ENCODE results near the gene MAD1L1.

Gene MAD1L1

DNA sequence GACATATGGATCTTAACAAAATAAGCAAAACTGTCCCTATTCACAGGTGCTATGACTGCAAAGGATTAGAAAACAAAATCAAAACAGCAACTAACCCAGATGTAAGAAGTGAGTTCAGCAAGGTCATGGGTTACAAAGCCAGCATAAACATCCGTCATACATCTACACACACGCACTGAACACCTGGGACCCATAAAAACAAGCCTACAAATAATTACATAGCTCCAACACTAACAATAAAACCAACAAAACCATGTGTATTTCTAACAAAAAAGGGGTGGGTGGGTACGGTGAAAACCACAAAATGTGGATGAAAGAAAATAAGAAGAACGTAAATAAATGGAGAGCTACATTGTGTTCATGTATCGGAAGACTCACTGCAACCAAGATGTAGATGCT lies 305.8 kb downstream of the MAD1L1 start:
- DNase-seq (ENCODE audit: low read depth), result no peak

DNA sequence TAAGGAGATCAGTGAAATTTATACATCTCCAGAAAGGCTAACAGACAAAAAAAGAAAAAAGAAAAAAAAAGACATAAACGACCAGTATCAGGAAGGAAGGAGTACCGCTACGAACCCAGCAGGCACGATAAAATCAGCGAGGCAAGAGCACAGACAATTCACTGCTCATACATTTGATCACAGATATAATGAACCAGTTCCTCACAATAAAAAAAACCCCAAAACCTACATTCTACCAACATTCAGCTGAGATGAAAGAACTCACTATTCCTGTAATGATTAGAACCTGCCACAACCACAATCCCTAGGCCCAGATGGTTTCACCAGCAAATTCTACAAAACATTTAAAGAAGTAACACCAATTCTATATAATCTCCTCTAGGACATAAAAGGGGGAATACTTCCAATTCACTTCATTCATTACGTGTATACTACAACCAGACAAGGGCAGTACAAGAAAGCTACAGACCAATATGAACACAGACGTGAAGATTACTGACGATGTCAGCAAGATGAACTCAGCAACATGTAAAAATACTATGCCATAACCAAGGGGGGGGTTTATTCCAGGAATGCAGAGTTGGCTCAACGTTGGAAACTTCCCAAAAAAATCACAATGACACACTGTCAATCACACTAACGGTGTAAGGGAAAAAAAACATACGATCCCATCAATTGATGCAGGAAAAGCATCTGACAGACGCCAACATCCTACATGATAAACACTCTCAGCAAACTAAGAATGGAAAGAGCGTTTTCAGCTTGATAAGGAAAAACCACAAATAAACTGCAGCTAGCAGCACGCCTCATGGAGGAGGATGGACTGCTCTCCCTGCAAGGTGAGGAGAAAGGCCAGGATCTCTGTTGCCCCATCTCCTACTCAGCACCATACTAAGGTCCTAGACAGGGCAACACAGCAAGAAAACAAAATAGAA lies 306.5 kb downstream of the MAD1L1 start:
- no peak for DNase-seq (ENCODE audit: low read depth)

- no peak for DNase-seq (ENCODE audit: low read depth)
These were observed 307.4 kb downstream of the MAD1L1 start for GRCh38 chr7:1925349-1925748.

DNA sequence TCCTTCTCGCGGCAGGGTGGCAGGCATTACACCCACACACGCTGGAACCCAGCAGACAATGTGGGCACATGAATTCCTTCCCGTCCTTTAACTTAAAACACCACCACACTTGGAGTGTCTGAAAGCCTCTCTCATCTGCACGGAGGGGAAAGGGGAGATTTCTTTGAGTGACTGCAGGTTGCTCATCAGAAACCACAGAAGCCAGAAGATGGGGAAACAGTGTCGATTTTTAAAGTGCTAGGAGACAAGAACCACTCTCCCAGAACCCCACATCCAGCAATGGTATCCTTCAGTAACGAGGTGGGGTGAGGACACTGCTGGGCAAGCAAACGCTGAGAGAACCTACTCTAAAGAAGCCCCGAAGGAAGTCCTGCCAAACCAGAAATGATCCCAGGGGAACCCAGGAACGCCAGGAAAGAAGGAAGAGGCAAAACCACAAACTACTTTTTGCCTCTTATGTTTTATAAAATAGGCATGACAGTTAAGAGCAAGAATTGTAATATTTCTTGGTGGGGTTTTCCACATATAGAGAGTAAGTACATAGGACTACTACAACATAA lies 308.4 kb downstream of the MAD1L1 start:
- no peak for DNase-seq (ENCODE audit: low read depth)

DNA sequence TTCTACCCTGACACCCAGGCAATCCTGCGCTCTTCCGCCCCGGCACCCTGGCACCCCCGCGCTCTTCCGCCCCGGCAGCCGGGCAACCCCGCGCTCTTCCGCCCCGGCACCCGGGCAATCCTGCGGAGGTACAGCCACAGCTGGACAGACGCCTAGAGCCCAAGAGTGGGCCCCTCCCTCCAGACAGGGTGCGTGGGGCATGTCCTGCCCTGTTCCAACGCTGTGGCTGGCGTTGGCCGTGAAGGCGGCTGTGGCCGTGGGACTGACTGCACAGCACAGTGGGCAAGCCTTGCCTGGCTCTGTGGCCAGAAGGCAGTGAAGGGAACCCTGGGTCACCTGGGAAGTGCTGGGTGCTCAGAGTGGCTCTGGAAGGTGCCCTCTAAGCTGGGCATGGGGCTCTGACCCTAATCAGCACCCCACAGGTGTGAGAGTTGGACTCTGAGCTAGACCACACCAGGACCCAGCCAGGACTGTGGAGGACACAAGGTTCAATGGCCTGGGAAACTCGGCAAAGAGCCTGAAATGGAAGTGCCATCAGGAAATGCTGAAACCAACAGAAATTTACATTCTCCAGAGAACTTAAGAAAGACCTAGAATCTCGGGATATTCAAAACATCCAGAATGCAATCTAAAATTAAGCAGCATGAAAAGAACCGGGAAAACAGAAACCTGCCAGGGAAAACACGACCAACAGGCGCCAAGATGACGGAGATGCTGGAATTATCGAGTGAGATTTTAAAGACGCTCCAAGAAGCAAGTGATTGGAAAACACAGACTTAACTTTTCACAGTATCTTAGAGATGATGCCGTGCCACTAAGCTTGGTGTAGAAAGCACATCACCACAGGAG lies 309.1 kb downstream of the MAD1L1 start:
- no peak for DNase-seq (ENCODE audit: low read depth)

DNA sequence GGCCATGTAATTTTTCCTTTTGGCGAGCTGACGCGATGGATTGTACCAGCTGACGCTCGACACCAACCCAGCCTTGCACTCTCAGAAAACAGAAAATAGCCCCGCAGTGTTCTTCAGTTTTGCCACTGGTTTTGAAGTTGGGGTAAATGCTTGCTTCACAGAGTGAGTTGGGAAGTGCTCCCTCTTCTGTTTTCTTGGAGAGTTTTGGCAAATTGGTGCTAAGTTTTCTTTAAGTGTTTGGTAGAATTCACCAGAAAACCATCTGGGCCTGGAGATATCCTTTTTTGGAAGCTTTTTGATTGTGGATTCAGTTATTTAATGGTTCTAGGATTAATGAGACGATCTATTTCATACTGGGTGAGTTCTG lies 309.9 kb downstream of the MAD1L1 start:
- no peak for DNase-seq (ENCODE audit: low read depth)

- peak; percentile 68 for DNase-seq (ENCODE audit: low read depth)
These were observed 310.5 kb downstream of the MAD1L1 start for GRCh38 chr7:1922071-1922869.

DNA sequence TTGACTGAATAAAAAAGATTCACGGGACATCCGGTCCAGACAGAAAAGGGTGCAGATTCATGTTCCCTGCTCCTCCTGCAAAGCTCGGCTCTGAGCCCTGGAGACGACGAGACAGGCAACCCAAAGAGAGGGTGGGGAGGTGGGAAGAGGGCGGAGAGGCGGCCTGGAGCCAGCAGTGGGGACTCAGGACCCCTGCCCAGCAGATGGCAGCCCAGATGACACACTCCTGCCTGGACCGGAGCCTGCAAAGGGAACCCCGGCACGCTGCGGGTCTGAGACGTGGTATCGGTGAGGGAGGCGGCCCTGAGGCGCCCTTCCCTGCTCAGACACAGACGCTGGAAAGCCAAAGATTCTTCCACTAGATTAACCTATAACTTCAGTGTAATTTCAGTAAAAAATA lies 311.9 kb downstream of the MAD1L1 start:
- no peak for DNase-seq (ENCODE audit: low read depth)

- DNase-seq (ENCODE audit: low read depth), result peak; percentile 14
These were observed 312.5 kb downstream of the MAD1L1 start for GRCh38 chr7:1920266-1920681.

- DNase-seq (ENCODE audit: low read depth), result no peak
These were observed 313.0 kb downstream of the MAD1L1 start for GRCh38 chr7:1919539-1920265.

- no peak for DNase-seq (ENCODE audit: low read depth)
These were observed 313.7 kb downstream of the MAD1L1 start for GRCh38 chr7:1918881-1919525.

DNA sequence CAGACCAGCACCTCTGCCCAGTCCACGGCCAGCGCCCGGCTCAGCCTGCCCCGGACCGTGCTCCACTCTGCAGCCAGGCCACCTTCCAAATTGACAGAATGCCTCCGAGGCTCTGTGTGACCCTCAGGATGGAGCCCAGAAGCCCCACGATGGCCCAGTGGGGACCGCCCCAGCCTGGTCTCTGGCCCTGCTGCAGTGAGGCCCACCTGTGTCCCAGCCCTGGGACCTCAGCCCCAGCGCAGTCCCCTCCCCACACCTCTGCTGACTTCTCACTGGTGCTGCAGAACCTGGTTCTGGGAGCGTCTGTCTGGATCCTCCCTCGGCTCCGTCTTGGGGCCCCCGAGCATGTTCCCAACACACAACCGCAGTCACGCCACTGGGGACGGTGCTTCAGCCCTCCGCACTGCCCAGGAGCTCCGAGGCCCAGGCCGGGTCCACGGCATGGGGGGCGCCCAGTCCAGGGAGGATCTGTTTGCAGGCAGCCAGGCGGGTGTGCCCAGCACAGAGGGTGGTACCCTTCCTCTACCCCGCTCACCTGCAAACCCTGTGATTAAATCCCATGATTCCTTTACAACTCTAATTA lies 314.6 kb downstream of the MAD1L1 start:
- DNase-seq (ENCODE audit: low read depth), result no peak

DNA sequence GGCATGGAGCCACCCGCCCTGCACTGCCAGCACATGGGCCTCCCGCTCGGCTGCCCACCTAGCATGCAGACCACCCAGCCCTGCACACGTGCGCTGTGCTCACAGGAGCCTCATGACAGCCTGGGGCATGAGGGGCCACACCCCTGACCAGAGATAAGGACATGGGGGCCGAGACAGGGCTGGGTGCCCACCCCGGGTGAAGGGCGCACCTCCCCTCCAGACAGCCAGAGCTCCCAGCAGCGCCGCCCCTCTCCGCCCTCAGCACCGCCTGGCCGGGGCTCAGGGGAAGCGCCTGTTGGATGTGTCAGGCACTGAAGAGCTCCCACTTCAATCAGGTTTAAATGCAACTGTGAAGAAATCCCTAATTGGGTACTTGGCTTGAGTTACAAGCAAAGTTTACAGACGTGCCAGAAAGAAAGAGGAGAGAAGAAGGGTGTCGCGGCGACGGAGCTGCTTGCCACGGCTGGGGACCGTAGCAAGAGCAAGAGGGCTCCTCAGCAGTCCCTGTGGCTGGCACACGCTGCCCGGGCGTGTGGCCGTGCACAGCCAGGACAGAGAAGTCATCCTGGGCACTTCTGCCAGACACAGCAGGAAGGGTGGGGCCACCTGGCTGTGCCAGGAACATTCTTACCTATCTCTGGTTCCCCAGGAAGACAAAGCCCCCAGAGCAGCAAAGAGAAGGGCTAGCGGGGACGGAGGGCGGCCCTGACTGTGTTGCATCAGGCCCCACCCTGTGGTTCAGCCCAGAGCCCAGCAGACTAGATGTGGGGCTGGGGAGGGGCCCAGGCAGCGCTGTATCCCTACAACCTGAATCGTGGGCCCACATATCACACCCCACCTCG lies 315.3 kb downstream of the MAD1L1 start:
- DNase-seq (ENCODE audit: low read depth), result no peak

DNA sequence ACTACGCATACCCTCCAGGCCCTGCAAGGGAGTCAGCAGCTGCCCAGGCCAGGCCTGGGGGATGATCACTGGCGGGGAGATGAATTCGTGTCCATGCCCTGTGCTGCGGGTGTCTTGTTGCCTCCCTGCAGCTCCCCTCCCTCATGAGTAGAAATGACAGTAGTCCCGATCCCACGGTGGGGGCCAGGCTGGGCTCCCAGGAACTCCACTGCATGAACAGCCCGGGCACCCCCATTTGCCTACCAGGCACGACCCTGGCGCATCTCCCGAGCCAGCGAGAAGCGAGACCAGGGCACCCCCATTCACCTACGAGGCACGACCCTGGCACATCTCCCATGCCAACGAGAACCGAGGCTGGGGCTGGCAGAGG lies 316.2 kb downstream of the MAD1L1 start:
- no peak for DNase-seq (ENCODE audit: low read depth)

DNA sequence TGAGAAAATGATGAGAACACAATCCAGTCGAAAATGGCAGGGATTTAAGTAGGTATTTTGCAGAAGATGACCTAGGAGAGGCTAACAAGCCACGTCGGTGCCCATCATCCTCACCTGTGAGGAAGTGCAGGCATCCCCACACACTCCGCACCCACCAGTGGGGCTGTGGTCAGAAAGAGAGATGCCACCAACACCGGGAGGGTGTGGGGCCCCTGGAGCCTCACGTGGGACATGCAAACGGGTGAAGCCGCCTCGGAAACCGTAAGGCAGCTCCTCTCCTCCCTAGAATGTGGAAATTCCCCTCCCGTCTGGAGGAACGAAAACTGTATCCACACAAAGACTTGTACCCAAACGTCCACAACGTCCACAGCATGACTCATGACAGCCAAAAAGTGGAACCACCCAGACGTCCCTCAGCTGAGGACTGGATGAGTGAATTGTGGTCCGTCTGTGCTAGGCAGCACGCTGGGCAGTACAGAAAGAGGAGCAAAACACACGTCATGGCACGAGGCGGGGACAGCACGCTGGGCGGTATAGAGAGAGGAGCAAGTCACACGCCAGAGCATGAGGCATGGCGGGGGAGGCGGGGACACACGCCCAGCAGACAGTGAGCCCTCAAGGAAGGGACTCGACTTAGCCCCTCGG lies 316.7 kb downstream of the MAD1L1 start:
- no peak for DNase-seq (ENCODE audit: low read depth)

- no peak for DNase-seq (ENCODE audit: low read depth)
These were observed 317.4 kb downstream of the MAD1L1 start for GRCh38 chr7:1915326-1915725.

DNA sequence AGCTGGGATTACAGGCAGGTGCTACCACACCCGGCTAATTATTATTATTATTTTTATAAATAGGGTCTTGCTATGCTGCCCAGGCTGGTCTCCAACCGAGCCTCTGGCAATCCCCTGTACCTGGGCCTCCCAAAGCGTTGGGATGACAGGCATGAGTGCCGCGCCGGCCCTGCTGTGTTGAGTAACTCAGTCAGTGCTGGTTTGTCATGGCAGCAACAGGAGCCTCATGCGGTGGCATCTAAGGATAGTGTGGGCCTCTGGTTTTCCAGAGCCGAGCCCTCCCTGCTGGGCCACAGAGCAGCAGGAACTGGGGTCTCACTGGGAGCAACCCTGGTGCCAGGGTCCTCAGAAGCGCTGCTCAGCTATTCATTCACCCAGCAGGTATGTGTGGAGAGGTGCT lies 318.0 kb downstream of the MAD1L1 start:
- DNase-seq (ENCODE audit: low read depth), result no peak

DNA sequence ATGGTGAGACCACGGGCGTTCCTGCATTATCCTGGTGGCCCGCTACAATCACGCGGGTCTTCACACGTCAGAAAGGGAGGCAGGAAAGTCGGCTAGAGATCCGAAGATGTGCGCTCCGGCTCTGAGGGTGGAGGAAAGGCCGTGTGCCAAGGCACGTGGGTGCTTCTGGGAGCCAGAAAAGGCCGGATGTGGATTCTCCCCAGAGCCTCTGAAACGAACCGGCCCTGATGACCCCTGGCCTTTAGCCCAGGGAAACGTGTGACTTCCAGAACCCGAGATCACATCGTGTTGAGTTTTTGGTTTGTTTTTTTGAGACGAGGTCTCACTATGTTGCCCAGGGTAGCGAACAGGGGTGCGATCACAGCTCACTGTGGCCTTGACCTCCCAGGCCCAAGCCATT lies 318.4 kb downstream of the MAD1L1 start:
- DNase-seq (ENCODE audit: low read depth), result no peak
